Activated CD4-positive, alpha-beta T cell treated with anti-CD3 and anti-CD28 coated beads for 36 hours (primary cell): ENCODE data around the gene OR2C1. TPM values are rescaled to one million over a fixed set of nuclear protein-coding genes. Genes with fewer than 3 reads are reported as not detected.
A peak's percentile ranks its signal among the peaks of the same experiment; 100 is the strongest.

ENCODE experiments used
- ATAC-seq: fragments of 200-7000 bp; cut with Tn5 transposase; one replicate; pipeline ENCODE4 v1.10.0; 2021; ENCODE audit warnings: mild to moderate bottlenecking, moderate library complexity
- CTCF ChIA-PET: fragments of 350-600 bp; sonication (Branson Sonifier 250); formaldehyde crosslinking; loops from one replicate; lab custom pipeline; 2021; ENCODE audit warnings: antibody characterized with exemption; lab: Charles Lee
- POLR2A ChIA-PET: fragments of 350-600 bp; sonication (Branson Sonifier 250); formaldehyde crosslinking; loops from one replicate; lab custom pipeline; 2021; ENCODE audit warnings: antibody characterized with exemption, inconsistent platforms; lab: Charles Lee
- DNase-seq: peaks from one replicate; pipeline ENCODE4 v3.0.0-alpha.2; 2020
- H3K27ac Mint-ChIP-seq: one replicate; pipeline ENCODE4 v1.8.0; 2021; ENCODE audit warnings: mixed read lengths
- H3K27me3 Mint-ChIP-seq: one replicate; pipeline ENCODE4 v1.8.0; 2021; ENCODE audit warnings: mixed read lengths
- H3K36me3 Mint-ChIP-seq: one replicate; pipeline ENCODE4 v1.8.0; 2021; ENCODE audit warnings: low read depth, mixed read lengths
- H3K4me1 Mint-ChIP-seq: one replicate; pipeline ENCODE4 v1.8.0; 2021; ENCODE audit warnings: mixed read lengths
- H3K4me3 Mint-ChIP-seq: one replicate; pipeline ENCODE4 v1.8.0; 2021; ENCODE audit warnings: mild to moderate bottlenecking, moderate library complexity, mixed read lengths
- H3K9me3 Mint-ChIP-seq: one replicate; pipeline ENCODE4 v1.8.0; 2021; ENCODE audit warnings: low read depth, mixed read lengths
- intact Hi-C, 2 experiments: fragments of 100-400 bp; cut with DNase I in 1 of 2; cut with micrococcal nuclease in 1 of 2; formaldehyde crosslinking; loops; one replicate each; pipeline versions ENCODE4 v1.14.2 to v1.15.1; 2022 to 2024; cut with DNase I, micrococcal nuclease
- total RNA-seq, 2 experiments: library from RNA; stranded (reverse); gene quantifications; one replicate each; pipeline ENCODE4 v1.2.3, GENCODE V29; 2021

The OR2C1 gene
- total RNA-seq = not detected

DNA sequence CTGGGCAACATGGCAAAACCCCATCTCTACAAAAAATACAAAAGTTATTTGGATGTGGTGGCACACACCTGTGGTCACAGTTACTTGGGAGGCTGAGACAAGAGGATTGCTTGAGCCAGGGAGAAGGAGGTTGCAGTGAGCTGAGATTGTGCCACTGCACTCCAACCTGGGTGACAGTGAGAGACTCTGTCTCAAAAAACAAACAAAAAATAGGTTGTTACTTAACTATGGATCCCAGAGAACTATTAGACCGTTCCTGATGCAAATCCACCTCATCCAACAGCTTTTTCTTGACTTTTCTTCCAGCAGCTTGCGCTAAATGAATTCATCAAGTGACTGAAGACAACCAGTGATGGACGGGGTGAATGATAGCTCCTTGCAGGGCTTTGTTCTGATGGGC is at the start of gene OR2C1:
Gene OR2C1 (plus strand): TSS at position 301 of the 400 bp plus-strand sequence. CDS start 52 bp downstream, at position 353.
- Mint-ChIP-seq H3K4me1 (peaks cover 3% of the 10 kb centered on the region), H3K36me3 (peaks cover 2% of the 10 kb centered on the region), H3K27ac (no peak within 1 kb of the TSS), H3K9me3 (peaks cover 8% of the 10 kb centered on the region), H3K4me3 (no peak within 1 kb of the TSS), H3K27me3 (peaks cover 6% of the 10 kb centered on the region)
- intact Hi-C loops = no loop called here
- ATAC-seq (no peak), DNase-seq (no peak)
- ChIA-PET POLR2A (interaction anchor here (0.6 kb wide), 1 partner anchor 146 kb away, joined by 8 read pairs; no protein-coding TSS in a partner anchor), CTCF (interaction anchor here (1.9 kb wide), 1 partner anchor 43 kb away, joined by 4 read pairs; no protein-coding TSS in a partner anchor)

DNA sequence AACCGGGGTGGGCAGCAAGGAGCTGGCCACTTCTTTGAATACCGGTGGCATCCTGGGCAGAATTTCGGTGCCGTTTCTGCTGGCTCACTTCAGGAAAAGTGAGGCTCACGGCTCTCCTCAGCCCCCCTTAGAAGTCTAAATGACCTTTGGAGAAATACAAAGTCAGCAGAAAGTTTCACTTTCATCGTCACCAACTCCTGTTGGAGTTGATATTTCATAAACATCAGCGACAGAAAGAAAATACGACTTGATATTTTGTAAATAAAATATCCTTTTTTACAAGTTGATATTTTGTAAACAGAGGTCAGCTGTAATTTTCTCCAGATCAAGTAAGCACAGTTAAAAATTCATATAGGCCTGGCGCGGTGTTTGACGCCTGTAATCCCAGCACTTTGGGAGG is 49.6 kb upstream of the OR2C1 start:
- Mint-ChIP-seq H3K4me1 (peaks cover 15% of the 10 kb centered on the region), H3K27me3 (no peaks in the 10 kb centered on the region), H3K27ac (peak overlapping the region; percentile 83), H3K4me3 (peak overlapping the region; percentile 75), H3K9me3 (peaks cover 27% of the 10 kb centered on the region), H3K36me3 (peaks cover 75% of the 10 kb centered on the region)
- intact Hi-C loops = loop anchor here in 1 of 2 experiments (1.0 to 5.0 kb wide), 2 partner anchors 11 to 76 kb away; no protein-coding TSS in a partner anchor
- ATAC-seq (no peak), DNase-seq (no peak)
- ChIA-PET CTCF (interaction anchor here (0.6 kb wide), 1 partner anchor 268 kb away, joined by 3 read pairs; no protein-coding TSS in a partner anchor), POLR2A (no interaction called here)

DNA sequence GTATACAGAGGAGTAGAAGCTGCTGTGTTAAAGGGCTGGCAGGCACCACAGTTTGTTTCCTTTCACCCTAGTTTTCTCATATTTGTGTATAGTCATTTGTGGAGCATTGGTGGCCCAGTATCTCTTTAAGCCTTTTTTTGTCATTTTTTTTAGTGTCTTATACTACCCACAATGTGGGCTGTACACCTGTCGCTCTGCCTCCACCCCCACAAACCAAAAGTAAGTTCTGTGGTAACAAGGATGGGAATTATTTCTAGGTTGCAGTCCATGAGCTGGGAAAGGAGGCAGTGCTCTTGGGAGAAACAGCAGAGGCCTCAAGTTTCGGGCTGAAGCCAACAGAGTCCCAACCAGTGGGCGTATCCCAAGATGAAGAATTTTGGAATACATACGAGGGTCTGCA is 44.2 kb upstream of the OR2C1 start:
- ATAC-seq (peak; percentile 19), DNase-seq (no peak)
- CTCF ChIA-PET = interaction anchor here (1.4 kb wide), 1 partner anchor 44 kb away, joined by 4 read pairs; the partner anchor contains the start of gene OR2C1
- H3K36me3 Mint-ChIP-seq = peaks cover 98% of the 10 kb centered on the region
- H3K27me3 Mint-ChIP-seq = no peaks in the 10 kb centered on the region
- intact Hi-C loops = no loop called here
- POLR2A ChIA-PET = no interaction called here
- H3K9me3 Mint-ChIP-seq = peaks cover 59% of the 10 kb centered on the region
- no peak overlapping the region for H3K27ac Mint-ChIP-seq
- no peak overlapping the region for H3K4me3 Mint-ChIP-seq
- peaks cover 2% of the 10 kb centered on the region for H3K4me1 Mint-ChIP-seq

DNA sequence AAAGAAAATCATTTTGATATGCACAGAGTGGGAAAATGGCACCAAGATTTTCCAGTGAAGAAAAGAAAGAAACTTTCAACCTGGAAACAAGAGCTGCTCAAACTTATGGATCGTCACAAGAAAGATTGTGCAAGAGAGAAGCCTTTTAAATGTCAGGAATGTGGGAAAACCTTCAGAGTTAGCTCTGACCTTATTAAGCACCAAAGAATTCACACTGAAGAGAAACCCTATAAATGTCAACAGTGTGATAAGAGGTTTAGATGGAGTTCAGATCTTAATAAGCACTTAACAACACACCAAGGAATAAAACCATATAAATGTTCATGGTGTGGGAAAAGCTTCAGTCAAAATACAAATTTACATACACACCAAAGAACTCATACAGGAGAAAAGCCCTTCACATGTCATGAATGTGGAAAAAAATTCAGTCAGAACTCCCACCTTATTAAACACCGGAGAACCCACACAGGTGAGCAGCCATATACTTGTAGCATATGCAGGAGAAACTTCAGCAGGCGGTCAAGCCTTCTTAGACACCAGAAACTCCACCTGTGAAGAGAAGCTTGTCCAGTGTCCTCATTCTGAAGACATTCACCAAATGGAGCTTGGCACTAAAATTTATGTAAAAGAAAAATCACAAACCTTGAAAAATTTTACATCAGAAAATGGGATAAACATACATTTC is 38.2 kb upstream of the OR2C1 start:
- ChIA-PET POLR2A (no interaction called here), CTCF (interaction anchor here (0.6 to 1.1 kb wide), 3 partner anchors 15 to 97 kb away, joined by 3 to 4 read pairs (median 3); no protein-coding TSS in a partner anchor)
- DNase-seq (no peak), ATAC-seq (no peak)
- Mint-ChIP-seq H3K9me3 (peaks cover 77% of the 10 kb centered on the region), H3K4me3 (no peak overlapping the region), H3K36me3 (peaks cover 73% of the 10 kb centered on the region), H3K27me3 (no peaks in the 10 kb centered on the region), H3K27ac (no peak overlapping the region), H3K4me1 (no peaks in the 10 kb centered on the region)
- intact Hi-C loops = loop anchor here (1.0 to 5.0 kb wide), 2 partner anchors 11 to 65 kb away; no protein-coding TSS in a partner anchor

DNA sequence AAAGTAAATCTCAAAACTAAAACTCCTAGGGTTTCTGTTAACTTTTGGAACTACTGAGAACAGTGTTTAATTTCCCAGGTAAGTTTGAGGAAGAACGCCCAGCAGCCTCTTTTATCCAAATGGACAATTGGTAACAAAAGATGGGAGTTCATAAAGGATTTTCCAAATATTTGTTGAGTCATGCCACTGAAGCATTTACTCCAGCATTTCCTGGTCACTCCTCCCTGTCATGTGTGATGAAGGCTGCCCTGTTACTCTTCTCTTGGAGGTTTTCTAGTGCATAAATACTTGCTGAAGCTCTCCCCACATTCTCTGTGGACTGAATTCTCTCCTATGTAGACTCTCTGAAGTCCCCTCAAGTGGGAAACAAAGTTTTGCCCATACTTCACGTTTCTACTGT is 33.9 kb upstream of the OR2C1 start:
- no peak for ATAC-seq
- Mint-ChIP-seq H3K27me3 (no peaks in the 10 kb centered on the region), H3K27ac (no peak overlapping the region), H3K4me1 (no peaks in the 10 kb centered on the region), H3K36me3 (peaks cover 34% of the 10 kb centered on the region), H3K9me3 (peaks cover 56% of the 10 kb centered on the region), H3K4me3 (no peak overlapping the region)
- ChIA-PET POLR2A (interaction anchor here (0.6 kb wide), 1 partner anchor 9 kb away, joined by 3 read pairs; no protein-coding TSS in a partner anchor), CTCF (interaction anchor here (0.7 to 0.8 kb wide), 2 partner anchors 17 to 92 kb away, joined by 3 read pairs; no protein-coding TSS in a partner anchor)
- no peak for DNase-seq
- intact Hi-C loops = no loop called here

DNA sequence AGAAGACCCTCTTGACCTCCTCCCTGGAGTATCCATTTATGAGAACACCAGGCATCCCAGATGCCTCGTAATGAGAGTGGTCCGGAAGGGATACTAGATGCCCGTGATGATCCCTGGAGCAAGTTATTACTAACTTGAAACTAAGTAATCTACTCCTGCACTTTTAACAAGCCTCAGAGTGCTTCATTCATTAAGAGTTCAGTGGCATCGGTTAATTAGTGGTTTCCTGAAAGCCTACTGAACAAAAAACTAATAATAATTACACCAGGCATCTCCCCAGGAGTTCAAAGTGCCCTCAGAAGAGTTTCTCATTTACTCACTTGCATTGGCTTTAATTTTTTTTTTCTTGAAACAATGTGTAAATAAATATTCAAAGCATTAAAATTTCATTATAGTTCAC is 28.2 kb upstream of the OR2C1 start:
- no peaks in the 10 kb centered on the region for H3K27me3 Mint-ChIP-seq

DNA sequence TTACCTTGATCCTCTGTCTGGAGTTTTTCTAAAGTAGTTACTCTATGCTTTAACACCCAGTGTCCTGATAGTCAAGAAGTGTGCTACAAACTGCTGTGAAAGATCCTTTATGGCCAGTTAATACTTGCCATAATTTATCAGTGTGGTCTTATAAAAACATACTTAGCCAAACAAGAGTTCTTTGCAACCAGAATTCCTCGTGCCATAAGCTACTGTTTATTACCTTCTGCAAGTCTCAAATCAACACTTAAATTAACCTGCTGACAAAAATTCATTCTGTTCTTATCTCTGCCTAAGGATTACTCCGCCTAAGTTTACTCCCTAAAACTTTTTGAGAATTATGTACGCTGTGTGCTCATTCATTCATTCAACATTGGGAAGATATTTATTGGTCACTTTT is 27.6 kb upstream of the OR2C1 start:
- no peak overlapping the region for H3K4me3 Mint-ChIP-seq
- ChIA-PET POLR2A (no interaction called here), CTCF (no interaction called here)
- intact Hi-C loops = no loop called here
- H3K27ac Mint-ChIP-seq = no peak overlapping the region
- no peaks in the 10 kb centered on the region for H3K4me1 Mint-ChIP-seq
- peaks cover 6% of the 10 kb centered on the region for H3K36me3 Mint-ChIP-seq
- ATAC-seq = no peak
- DNase-seq = no peak
- H3K27me3 Mint-ChIP-seq = no peaks in the 10 kb centered on the region
- peaks cover 30% of the 10 kb centered on the region for H3K9me3 Mint-ChIP-seq

More for the DNA sequence above, 28.2 kb upstream of the OR2C1 start:
- ChIA-PET POLR2A (no interaction called here), CTCF (no interaction called here)
- peaks cover 6% of the 10 kb centered on the region for H3K36me3 Mint-ChIP-seq
- H3K4me1 Mint-ChIP-seq = no peaks in the 10 kb centered on the region
- H3K9me3 Mint-ChIP-seq = peaks cover 34% of the 10 kb centered on the region
- no peak for ATAC-seq
- no peak overlapping the region for H3K27ac Mint-ChIP-seq
- H3K4me3 Mint-ChIP-seq = no peak overlapping the region
- intact Hi-C loops = no loop called here
- DNase-seq = no peak

DNA sequence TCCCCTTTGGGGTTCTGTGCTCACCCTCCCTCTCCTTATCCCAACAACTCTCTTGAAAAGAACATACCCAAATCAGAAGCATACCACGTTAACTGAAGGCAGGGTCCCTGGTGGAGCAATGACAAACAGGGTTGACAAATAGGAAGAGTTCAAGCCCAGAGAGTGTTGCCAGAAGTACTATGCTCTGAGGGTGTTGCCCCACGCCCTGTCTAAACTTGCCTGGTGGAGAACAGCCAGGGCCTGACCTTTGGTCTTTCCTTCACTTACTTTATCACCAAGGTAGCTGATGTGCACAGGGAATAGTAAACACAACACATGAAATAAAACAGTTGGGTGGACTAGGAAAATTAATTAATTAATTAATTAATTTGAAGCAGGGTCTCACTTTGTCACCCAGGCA is 27.0 kb upstream of the OR2C1 start:
- intact Hi-C loops = no loop called here
- POLR2A ChIA-PET = no interaction called here
- DNase-seq (no peak), ATAC-seq (no peak)
- H3K4me3 Mint-ChIP-seq = no peak overlapping the region
- no peaks in the 10 kb centered on the region for H3K27me3 Mint-ChIP-seq
- CTCF ChIA-PET = no interaction called here
- H3K27ac Mint-ChIP-seq = no peak overlapping the region
- no peaks in the 10 kb centered on the region for H3K4me1 Mint-ChIP-seq
- peaks cover 8% of the 10 kb centered on the region for H3K36me3 Mint-ChIP-seq
- peaks cover 30% of the 10 kb centered on the region for H3K9me3 Mint-ChIP-seq

DNA sequence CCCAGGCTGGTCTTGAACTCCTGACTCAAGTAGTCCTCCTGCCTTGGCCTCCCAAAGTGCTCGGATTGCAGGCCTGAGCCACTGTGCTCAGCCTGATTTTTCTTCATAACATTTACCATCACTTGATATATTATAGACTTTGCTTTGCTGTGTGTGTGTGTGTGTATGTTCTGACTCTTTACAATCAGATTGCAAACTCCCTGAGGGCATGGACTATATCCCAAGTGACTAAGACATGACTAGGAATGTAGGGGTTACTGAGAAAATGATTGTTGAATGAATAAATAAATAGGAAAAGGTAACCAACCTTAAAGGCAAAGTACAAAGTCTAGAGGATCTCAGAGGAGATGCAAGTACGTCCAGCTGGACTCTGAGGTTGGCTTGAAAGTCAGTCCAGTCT is 9.6 kb upstream of the OR2C1 start:
- H3K9me3 Mint-ChIP-seq = no peaks in the 10 kb centered on the region
- H3K4me1 Mint-ChIP-seq = no peaks in the 10 kb centered on the region
- intact Hi-C loops = no loop called here
- H3K36me3 Mint-ChIP-seq = no peaks in the 10 kb centered on the region
- CTCF ChIA-PET = no interaction called here
- H3K27ac Mint-ChIP-seq = no peak overlapping the region
- no peak for ATAC-seq
- H3K4me3 Mint-ChIP-seq = no peak overlapping the region
- DNase-seq = no peak
- no peaks in the 10 kb centered on the region for H3K27me3 Mint-ChIP-seq
- POLR2A ChIA-PET = no interaction called here

DNA sequence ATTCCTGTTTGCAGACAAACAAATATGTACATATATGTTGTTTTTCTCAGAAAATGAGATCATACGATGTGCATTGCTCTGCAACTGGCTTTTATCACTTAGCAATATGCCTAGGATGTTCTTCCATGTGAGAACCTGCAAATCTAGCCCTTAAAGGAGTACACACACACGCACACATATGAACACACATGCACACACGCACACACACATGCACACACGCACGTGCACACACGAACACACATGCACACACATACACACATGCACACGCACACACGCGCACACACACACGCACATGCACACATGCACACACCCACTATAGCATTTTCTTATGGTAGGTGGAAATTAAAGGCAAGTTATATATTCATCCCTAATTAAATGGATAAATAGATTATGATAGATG is 8.1 kb upstream of the OR2C1 start:
- no peaks in the 10 kb centered on the region for H3K4me1 Mint-ChIP-seq
- H3K36me3 Mint-ChIP-seq = no peaks in the 10 kb centered on the region
- ATAC-seq (no peak), DNase-seq (no peak)
- no peaks in the 10 kb centered on the region for H3K27me3 Mint-ChIP-seq
- ChIA-PET POLR2A (no interaction called here), CTCF (no interaction called here)
- no peak overlapping the region for H3K27ac Mint-ChIP-seq
- H3K9me3 Mint-ChIP-seq = no peaks in the 10 kb centered on the region
- no peak overlapping the region for H3K4me3 Mint-ChIP-seq
- intact Hi-C loops = no loop called here

DNA sequence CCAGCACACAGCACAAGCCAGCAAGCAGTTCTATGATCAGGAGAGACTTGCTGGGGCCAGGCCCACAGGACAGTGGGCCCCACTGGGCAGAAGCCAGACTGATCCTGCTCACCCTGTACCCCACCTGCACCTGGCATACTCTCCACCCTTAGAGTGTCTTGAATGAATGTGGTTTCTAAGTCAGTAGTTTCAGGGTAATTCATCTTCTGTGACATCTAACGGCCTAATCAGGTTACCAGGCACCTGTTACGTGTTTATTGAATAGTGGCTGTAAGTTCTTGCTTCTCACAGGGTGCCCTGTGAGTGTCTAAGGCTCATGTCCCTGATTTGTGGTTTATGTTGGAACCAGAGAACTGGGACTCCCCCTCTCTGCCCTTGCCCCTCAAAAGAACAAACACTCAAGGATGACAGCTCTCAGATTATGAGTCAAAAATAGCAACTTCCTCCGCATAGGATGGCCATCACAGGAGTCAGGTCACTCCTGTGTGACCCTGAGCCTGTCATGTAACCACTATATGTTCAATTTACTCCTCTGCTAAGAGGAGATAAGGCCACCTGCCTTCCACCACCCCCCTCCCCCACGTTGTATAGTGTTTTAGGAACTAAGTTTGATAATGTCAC is 7.0 kb upstream of the OR2C1 start:
- ATAC-seq (no peak), DNase-seq (no peak)
- Mint-ChIP-seq H3K36me3 (no peaks in the 10 kb centered on the region), H3K27me3 (no peaks in the 10 kb centered on the region), H3K9me3 (peaks cover 1% of the 10 kb centered on the region), H3K4me1 (peaks cover 2% of the 10 kb centered on the region), H3K27ac (no peak overlapping the region), H3K4me3 (no peak overlapping the region)
- ChIA-PET CTCF (no interaction called here), POLR2A (no interaction called here)
- intact Hi-C loops = no loop called here

DNA sequence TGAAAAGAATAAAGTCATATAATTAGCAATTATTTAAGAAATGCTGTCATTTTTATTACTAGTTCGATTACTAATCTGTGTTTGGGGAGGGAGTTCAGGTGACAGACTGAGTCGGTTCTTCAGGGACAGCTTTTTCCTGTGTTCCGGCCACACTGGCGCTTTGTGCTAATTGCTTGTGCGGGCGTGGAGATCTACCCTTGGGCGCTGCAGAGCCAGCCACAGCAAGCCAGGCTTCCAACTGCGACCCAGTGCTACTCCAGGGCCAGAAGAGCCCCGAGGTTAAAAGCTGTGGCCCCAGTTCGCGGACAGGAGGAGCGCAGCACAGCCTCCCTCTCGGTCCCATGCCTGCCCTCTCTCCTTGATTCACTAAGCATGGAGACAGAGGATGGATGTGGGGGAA is 6.5 kb upstream of the OR2C1 start:
- DNase-seq (no peak), ATAC-seq (no peak)
- POLR2A ChIA-PET = no interaction called here
- no peak overlapping the region for H3K27ac Mint-ChIP-seq
- H3K4me3 Mint-ChIP-seq = no peak overlapping the region
- no peaks in the 10 kb centered on the region for H3K36me3 Mint-ChIP-seq
- intact Hi-C loops = no loop called here
- no peaks in the 10 kb centered on the region for H3K27me3 Mint-ChIP-seq
- peaks cover 1% of the 10 kb centered on the region for H3K9me3 Mint-ChIP-seq
- CTCF ChIA-PET = no interaction called here
- H3K4me1 Mint-ChIP-seq = peaks cover 3% of the 10 kb centered on the region
